Activated CD8-positive, alpha-beta memory T cell treated with anti-CD3 and anti-CD28 coated beads, Interleukin-2, amount 50 U/mL, for 24 hours (primary cell): Measurements from ENCODE around the gene GOLGA8B.
"Not testable (repeated sequence)": the region's sequence is repeated elsewhere in the genome, so short reads cannot be mapped to it uniquely, and the experiment has no call there.

Experiments used
- DNase-seq: peaks from one replicate; pipeline ENCODE4 v3.0.0-alpha.2; 2020; ENCODE audit errors: extremely low read depth

Gene GOLGA8B

DNA sequence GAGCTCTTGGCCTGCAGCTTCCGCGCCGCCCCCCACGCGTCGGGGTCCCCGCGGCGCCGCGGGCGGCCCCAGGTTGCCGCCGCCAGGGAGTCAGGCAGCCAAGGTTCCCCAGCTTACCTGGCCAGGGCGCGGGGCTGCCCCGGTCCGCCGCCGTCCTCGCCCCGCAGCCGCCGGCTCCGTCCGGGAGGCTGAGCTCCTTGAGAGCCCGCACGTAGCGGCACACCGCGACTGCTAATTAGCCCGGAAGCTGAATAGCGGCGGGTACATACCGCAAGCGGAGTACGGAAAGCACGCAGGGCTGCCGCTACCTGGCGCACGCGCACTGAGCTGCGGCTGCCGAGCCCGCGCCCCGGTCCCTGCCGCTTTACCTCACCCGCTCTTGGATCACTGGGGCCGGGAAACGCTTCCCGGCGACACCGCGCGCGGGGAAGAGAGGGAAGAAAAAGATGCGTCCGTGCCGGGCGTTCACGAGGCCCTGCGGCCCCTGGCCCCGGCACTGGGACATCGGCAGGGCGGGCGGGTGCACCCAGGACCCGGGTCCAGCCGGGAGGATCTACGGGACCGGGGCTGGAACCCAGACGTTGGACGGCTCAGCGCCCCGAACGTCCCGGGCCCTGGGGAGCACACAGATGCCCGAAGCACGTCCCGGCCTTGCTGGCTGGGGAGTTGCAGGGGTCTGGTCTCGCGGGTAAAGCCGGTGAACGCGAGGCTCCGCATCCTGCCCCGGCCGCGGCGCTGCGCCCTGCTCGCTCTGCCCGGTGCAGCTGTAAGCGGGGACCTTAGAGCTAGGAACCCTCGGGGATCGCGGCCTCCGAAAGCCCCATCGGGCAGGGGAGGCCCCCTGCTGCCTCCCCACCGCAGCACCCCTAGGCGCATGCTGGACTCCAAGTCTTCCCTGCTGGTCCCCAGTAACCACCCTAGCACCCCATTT is at the start of gene GOLGA8B:
Gene GOLGA8B, minus strand, starts transcription at position 253 of the 931 bp plus-strand sequence. CDS start 47,739 bp downstream, outside the sequence.
- no peak for DNase-seq

DNA sequence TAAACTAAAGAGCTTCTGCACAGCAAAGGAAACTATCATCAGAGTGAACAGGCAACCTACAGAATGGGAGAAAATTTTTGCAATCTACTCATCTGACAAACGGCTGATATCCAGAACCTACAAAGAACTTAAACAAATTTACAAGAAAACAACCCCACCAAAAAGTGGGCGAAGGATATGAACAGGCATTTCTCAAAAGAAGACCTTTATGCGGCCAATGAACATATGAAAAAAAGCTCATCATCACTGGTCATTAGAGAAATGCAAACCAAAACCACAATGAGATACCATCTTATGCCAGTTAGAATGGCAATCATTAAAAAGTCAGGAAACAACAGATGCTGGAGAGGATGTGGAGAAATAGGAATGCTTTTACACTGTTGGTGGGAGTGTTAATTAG is 49.7 kb upstream of the GOLGA8B start:
- not testable (repeated sequence) for DNase-seq

- no peak for DNase-seq
Measured at GRCh38 chr15:34628577-34629152, 45.2 kb upstream of the GOLGA8B start.

GRCh38 chr15:34625007-34625406 is 41.6 kb upstream of the GOLGA8B start:
- DNase-seq, result no peak

- DNase-seq, result no peak
Measured at GRCh38 chr15:34621675-34622074, 38.2 kb upstream of the GOLGA8B start.

GRCh38 chr15:34620814-34621213 is 37.4 kb upstream of the GOLGA8B start:
- no peak for DNase-seq

- no peak for DNase-seq
Measured at GRCh38 chr15:34620142-34620541, 36.7 kb upstream of the GOLGA8B start.

- DNase-seq, result no peak
Measured at GRCh38 chr15:34619151-34619550, 35.7 kb upstream of the GOLGA8B start.

- no peak for DNase-seq
Measured at GRCh38 chr15:34618073-34618472, 34.6 kb upstream of the GOLGA8B start.

DNA sequence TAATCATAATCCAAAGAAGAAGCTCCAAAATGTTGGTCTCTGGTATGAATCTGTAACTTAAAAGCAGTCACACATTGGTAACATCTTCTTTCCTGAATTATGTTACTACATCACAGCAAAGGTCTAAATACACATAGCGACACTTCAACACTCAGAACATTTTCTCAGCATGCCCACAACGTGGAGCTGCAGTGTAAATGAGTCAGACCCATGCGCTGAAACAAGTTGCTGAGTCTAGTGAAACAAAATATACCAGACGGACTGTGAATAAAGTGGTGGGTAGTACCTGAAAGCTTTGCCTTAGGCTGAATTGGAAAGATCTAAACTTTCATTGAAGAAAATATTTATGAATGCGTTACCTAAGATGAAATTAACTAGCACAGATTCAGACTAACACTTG is 33.2 kb upstream of the GOLGA8B start:
- DNase-seq, result no peak

DNA sequence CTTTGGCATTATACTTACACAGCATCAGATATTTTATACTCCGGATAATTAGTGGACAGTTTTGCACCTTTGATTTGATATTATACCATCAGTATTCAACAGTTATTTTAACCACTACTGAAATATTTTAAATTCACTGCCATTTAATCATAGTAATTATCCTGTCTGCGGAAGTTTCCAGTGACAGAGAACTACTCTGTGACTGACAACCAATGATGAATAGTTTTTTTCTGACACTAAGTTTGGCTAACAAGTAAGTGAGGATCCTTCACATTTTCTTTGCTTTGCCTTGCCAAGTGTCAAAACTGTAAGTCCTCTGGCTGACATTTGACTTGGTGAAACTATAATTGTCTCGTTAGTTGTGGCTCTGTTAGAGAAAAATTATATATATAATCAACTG is 30.5 kb upstream of the GOLGA8B start:
- DNase-seq, result no peak

GRCh38 chr15:34613301-34613700 is 29.9 kb upstream of the GOLGA8B start:
- no peak for DNase-seq

DNA sequence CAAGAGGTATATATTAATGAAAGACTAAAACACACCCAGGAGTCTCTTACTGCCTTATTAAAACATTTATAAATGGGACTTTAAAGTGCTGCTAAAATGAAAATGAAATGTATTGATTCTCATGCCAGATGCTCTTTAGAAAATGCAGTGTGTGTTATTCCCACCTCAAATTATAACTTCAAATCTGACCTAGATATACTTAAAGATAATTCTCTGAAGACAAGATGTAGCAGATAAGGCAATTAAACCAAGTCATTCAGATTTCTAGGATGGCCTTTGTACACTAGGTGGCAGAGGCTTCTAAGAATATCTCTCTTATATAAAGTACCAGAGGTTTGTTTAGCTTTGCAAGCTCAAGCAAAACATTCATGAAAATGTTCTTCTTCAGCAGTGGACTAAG is 26.9 kb upstream of the GOLGA8B start:
- no peak for DNase-seq

DNA sequence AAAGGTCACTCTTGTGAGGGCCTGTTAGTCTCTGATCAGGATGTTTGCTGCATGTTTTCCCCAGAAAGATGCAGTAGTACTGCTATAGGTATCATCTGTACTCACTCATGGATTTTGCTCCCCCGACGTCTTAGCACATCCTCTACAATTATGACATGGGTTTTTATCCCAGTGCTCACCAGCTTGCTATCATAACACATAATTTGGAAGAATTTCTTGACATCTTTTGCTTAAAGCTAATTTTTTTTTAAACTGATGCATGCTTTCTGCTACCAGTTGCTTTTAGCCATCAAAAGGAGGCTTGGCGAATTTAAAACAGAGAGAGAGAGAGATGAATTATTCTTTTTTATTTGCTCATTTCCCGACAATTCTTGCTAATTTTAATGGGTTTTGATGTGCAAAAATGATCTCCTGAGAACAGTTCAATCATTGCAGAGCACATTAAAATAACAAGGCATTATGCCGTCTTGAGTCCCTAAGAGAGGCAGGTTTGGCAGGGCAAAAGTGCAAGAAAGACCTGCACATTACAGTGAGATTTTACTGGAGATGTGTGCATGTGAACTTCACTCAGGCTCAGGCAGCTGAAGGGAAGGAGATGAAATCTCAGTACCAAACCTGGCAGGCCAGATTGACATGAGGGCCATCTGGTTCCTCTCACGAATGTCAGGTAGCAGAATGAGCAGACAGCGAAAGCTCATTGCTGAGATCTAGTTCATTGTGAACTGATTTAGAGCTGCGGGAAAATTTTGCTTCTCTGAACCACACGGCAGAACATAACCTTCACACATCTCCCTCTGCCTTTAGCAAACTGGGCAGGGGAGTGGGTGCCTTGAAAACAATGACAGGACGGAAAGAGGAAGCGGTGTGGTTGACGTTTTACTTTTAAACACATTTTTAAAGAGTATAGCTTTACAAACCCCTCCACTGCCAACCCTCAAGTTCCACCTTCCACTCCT is 25.9 kb upstream of the GOLGA8B start:
- no peak for DNase-seq

- DNase-seq, result no peak
Measured at GRCh38 chr15:34608517-34608916, 25.1 kb upstream of the GOLGA8B start.

DNA sequence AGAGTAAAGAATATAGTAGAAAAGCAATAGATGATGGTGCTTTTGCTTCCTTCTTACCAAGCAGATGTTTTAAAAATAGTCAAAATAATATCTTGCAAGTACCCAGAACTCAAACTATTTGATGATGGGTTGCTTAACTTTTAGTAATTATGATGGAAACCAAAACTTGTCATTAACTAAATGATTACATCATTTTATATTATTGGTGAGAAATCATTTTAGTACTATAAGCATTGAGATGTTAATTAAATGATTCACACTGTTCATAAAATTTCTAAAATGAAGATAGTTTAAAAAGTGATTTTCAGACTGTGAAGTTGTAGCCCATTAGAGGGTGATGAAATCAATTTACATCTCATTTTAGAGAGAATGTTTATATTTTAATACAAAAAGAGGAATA is 24.4 kb upstream of the GOLGA8B start:
- no peak for DNase-seq

DNA sequence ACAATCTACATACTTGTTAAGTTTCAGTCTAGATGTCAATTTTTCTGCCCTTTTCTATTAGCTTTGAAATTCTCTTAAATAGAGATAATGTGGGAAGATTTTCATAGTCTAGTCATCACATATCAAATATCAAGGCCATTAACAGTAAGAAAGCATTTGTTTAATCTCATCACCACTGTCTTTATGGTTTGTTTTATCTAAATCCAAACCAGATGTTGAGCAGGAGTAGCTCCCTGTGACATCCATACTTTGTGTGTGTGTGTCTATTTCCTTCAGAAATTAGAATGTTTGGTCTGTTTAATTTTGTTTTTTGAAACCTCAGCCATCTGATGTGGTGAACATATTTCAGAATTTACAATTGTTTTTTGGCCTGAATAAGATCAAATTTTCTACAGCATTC is 23.1 kb upstream of the GOLGA8B start:
- DNase-seq, result no peak

- DNase-seq, result no peak
Measured at GRCh38 chr15:34606131-34606530, 22.7 kb upstream of the GOLGA8B start.

GRCh38 chr15:34603095-34603494 is 19.6 kb upstream of the GOLGA8B start:
- DNase-seq, result no peak

DNA sequence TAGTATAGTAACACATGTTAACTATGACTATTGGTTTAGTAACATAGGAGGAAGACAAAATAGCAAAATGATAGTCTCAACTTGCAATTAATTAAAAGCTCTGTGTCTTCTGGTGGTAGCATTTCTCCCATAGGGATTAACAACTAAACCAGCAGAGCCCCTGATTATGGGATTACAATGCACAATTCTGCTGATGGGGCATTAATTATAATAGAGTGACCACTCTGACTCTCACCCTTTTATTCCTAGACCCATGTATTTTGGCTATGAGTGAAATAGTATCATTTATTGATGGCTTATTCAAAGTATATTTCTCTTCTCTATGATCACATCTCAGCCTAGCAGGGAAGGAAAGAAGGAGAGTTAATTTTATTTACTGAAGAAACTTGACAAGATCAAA is 17.5 kb upstream of the GOLGA8B start:
- no peak for DNase-seq

- no peak for DNase-seq
Measured at GRCh38 chr15:34598799-34599585, 15.5 kb upstream of the GOLGA8B start.
